Stimulated activated CD8-positive, alpha-beta memory T cell treated with anti-CD3 and anti-CD28 coated beads, Interleukin-4, amount 100 ng/mL, for 48 hours (primary cell): ENCODE measurements around the gene SIGLEC5.

ENCODE experiments used
- DNase-seq: peaks from one replicate; pipeline ENCODE4 v3.0.0-alpha.2; 2020

The SIGLEC5 gene

GRCh38 chr19:51587264-51588191, 42.7 kb downstream of the SIGLEC5 start:
- DNase-seq: no peak

GRCh38 chr19:51586799-51587198, 43.4 kb downstream of the SIGLEC5 start:
- no peak for DNase-seq

GRCh38 chr19:51586103-51586728, 44.0 kb downstream of the SIGLEC5 start:
- DNase-seq: no peak

GRCh38 chr19:51576850-51577249, 53.4 kb downstream of the SIGLEC5 start:
- no peak for DNase-seq

- no peak for DNase-seq
Observed at GRCh38 chr19:51573331-51573730, 56.9 kb downstream of the SIGLEC5 start.

GRCh38 chr19:51572908-51573307, 57.3 kb downstream of the SIGLEC5 start:
- DNase-seq: no peak

GRCh38 chr19:51572410-51572809, 57.8 kb downstream of the SIGLEC5 start:
- DNase-seq: no peak

- no peak for DNase-seq
Observed at GRCh38 chr19:51571599-51571998, 58.6 kb downstream of the SIGLEC5 start.

GRCh38 chr19:51570962-51571575, 59.1 kb downstream of the SIGLEC5 start, which contains the start of gene ZNF175:
Gene ZNF175 (plus strand): TSS chr19:51571283. CDS start chr19:51573330, 2,047 bp downstream.
- peak; percentile 92 for DNase-seq

GRCh38 chr19:51568456-51568855, 61.7 kb downstream of the SIGLEC5 start:
- DNase-seq: no peak

GRCh38 chr19:51567583-51567982, 62.6 kb downstream of the SIGLEC5 start:
- DNase-seq: no peak

- DNase-seq: no peak
Observed at GRCh38 chr19:51566489-51567100, 63.6 kb downstream of the SIGLEC5 start.

- DNase-seq: no peak
Observed at GRCh38 chr19:51565583-51565982, 64.6 kb downstream of the SIGLEC5 start.

- DNase-seq: no peak
Observed at GRCh38 chr19:51564791-51565190, 65.4 kb downstream of the SIGLEC5 start.
